Common myeloid progenitor, CD34-positive (primary cell): Measurements from ENCODE around the gene CFAP73.
A peak's percentile ranks its signal among the peaks of the same experiment; 100 is the strongest.

Source experiments
- CTCF ChIA-PET: fragments of 350-600 bp; sonication (Branson Sonifier 250); formaldehyde crosslinking; loops from one replicate; lab custom pipeline; 2021; ENCODE audit warnings: antibody characterized with exemption; lab: Charles Lee
- POLR2A ChIA-PET: fragments of 350-600 bp; sonication (Branson Sonifier 250); formaldehyde crosslinking; loops from one replicate; lab custom pipeline; 2021; ENCODE audit warnings: antibody characterized with exemption; lab: Charles Lee
- DNase-seq, 3 donors: peaks; one replicate each; pipeline versions ENCODE4 v3.0.0 to v3.0.0-alpha.2; 2013
- H3K27ac ChIP-seq, 2 experiments: 1 replicate in 1 of 2; 2 replicates in 1 of 2; pipeline ENCODE4 v1.7.0; 2013; ENCODE audit warnings: inconsistent platforms in 2 of 2, low read length in 2 of 2, mild to moderate bottlenecking in 2 of 2, low read depth in 1 of 2, moderate library complexity in 1 of 2; ENCODE audit not compliant: severe bottlenecking in 2 of 2, insufficient read depth in 1 of 2, poor library complexity in 1 of 2
- H3K27me3 ChIP-seq, 5 experiments: replicated peaks in 2 of 5; 1 replicate in 3 of 5; 2 replicates in 2 of 5; pipeline versions ENCODE4 v1.6.1 to v1.7.0; 2013; ENCODE audit warnings: low read length in 4 of 5, mild to moderate bottlenecking in 2 of 5, moderate library complexity in 2 of 5, inconsistent platforms in 1 of 5; ENCODE audit not compliant: insufficient read depth in 5 of 5, control insufficient read depth in 4 of 5
- H3K36me3 ChIP-seq, 4 experiments: 1 replicate in 2 of 4; 2 replicates in 2 of 4; pipeline versions ENCODE4 v1.6.1 to v1.7.0; 2013; ENCODE audit warnings: low read length in 3 of 4, control low read depth in 1 of 4, mild to moderate bottlenecking in 1 of 4; ENCODE audit not compliant: control insufficient read depth in 4 of 4, insufficient read depth in 4 of 4
- H3K4me1 ChIP-seq, 4 experiments: 1 replicate in 3 of 4; 2 replicates in 1 of 4; pipeline versions ENCODE4 v1.6.1 to v1.7.1; 2013; ENCODE audit warnings: low read length in 3 of 4, mild to moderate bottlenecking in 3 of 4, control low read depth in 1 of 4, inconsistent platforms in 1 of 4, moderate library complexity in 1 of 4; ENCODE audit not compliant: control insufficient read depth in 4 of 4, insufficient read depth in 4 of 4; ENCODE audit errors: control extremely low read depth in 1 of 4
- H3K4me3 ChIP-seq, 7 experiments: 1 replicate in 4 of 7; 2 replicates in 3 of 7; pipeline versions ENCODE4 v1.5.1 to v1.7.0; 2013; ENCODE audit warnings: mild to moderate bottlenecking in 7 of 7, low read length in 6 of 7, moderate library complexity in 6 of 7, inconsistent platforms in 2 of 7, low read depth in 2 of 7, control low read depth in 1 of 7; ENCODE audit not compliant: insufficient read depth in 4 of 7, control insufficient read depth in 1 of 7; ENCODE audit errors: extremely low read depth in 1 of 7
- H3K9me3 ChIP-seq, 5 experiments: 1 replicate in 4 of 5; 2 replicates in 1 of 5; pipeline versions ENCODE4 v1.6.1 to v1.7.1; 2013; ENCODE audit warnings: low read length in 4 of 5, mild to moderate bottlenecking in 2 of 5, inconsistent platforms in 1 of 5, low read depth in 1 of 5, moderate library complexity in 1 of 5; ENCODE audit not compliant: control insufficient read depth in 4 of 5, insufficient read depth in 2 of 5; ENCODE audit errors: control extremely low read depth in 1 of 5
- whole genome bisulfite sequencing: methylation state at CpG from one replicate; pipeline ENCODE4 v1.1.5; 2013; ENCODE audit not compliant: insufficient coverage; 5-methylcytosine and 5-hydroxymethylcytosine counted together

The CFAP73 gene

GRCh38 chr12:113130457-113131135 is 18.9 kb upstream of the CFAP73 start:
- Histone ChIP-seq H3K27me3 (peaks cover 0 to 10% (median 2%) of the 10 kb centered on the region in 5 experiments), H3K4me1 (peaks cover 0 to 17% (median 10%) of the 10 kb centered on the region in 4 experiments), H3K36me3 (no peaks in the 10 kb centered on the region), H3K27ac (no peak overlapping the region), H3K4me3 (no peak overlapping the region), H3K9me3 (no peaks in the 10 kb centered on the region)
- 84% methylated on average over 11 of the region's 18 CpGs for WGBS
- ChIA-PET CTCF (interaction anchor here (0.9 to 3.1 kb wide), 7 partner anchors 10 to 31 kb away, joined by 3 to 19 read pairs (median 3); no protein-coding TSS in a partner anchor), POLR2A (interaction anchor here (0.7 kb wide), 1 partner anchor 28 kb away, joined by 3 read pairs; no protein-coding TSS in a partner anchor)
- no peak for DNase-seq

GRCh38 chr12:113131556-113131955 is 18.0 kb upstream of the CFAP73 start:
- ChIA-PET CTCF (interaction anchor here (0.9 to 3.1 kb wide), 5 partner anchors 11 to 25 kb away, joined by 3 to 19 read pairs (median 4); no protein-coding TSS in a partner anchor), POLR2A (no interaction called here)
- peaks cover 3 to 26% (median 19%) of the 10 kb centered on the region in 4 experiments for H3K4me1 ChIP-seq
- H3K36me3 ChIP-seq = no peaks in the 10 kb centered on the region
- H3K27me3 ChIP-seq = peaks cover 0 to 10% (median 2%) of the 10 kb centered on the region in 5 experiments
- peak; percentile 25 to 76 (median 64) for DNase-seq
- H3K9me3 ChIP-seq = no peaks in the 10 kb centered on the region
- WGBS = 67% methylated on average over 1 of the region's 1 CpG
- H3K27ac ChIP-seq = no peak overlapping the region
- H3K4me3 ChIP-seq = no peak overlapping the region

- Histone ChIP-seq H3K36me3 (no peaks in the 10 kb centered on the region), H3K4me1 (peaks cover 3 to 27% (median 19%) of the 10 kb centered on the region in 4 experiments), H3K27ac (no peak overlapping the region), H3K4me3 (no peak overlapping the region), H3K27me3 (peaks cover 0 to 10% (median 2%) of the 10 kb centered on the region in 5 experiments), H3K9me3 (no peaks in the 10 kb centered on the region)
- no peak for DNase-seq
- POLR2A ChIA-PET = no interaction called here
- CTCF ChIA-PET = interaction anchor here (1.1 to 11.0 kb wide), 5 partner anchors 14 to 84 kb away, joined by 4 to 149 read pairs (median 22); partner anchors contain the start of gene CFAP73
- WGBS = 92% methylated on average over 6 of the region's 6 CpGs
Observed at GRCh38 chr12:113133036-113133435, 16.5 kb upstream of the CFAP73 start.

GRCh38 chr12:113133666-113134065 is 15.9 kb upstream of the CFAP73 start:
- Histone ChIP-seq H3K27me3 (peaks cover 0 to 10% (median 2%) of the 10 kb centered on the region in 5 experiments), H3K27ac (no peak overlapping the region), H3K36me3 (no peaks in the 10 kb centered on the region), H3K9me3 (no peaks in the 10 kb centered on the region), H3K4me1 (peaks cover 3 to 27% (median 19%) of the 10 kb centered on the region in 4 experiments), H3K4me3 (no peak overlapping the region)
- WGBS = 82% methylated on average over 3 of the region's 3 CpGs
- DNase-seq = no peak
- CTCF ChIA-PET = interaction anchor here (1.1 to 11.0 kb wide), 8 partner anchors 9 to 85 kb away, joined by 4 to 149 read pairs (median 5); partner anchors contain the start of gene CFAP73
- POLR2A ChIA-PET = no interaction called here

GRCh38 chr12:113134071-113134470 is 15.5 kb upstream of the CFAP73 start:
- WGBS = 100% methylated on average over 1 of the region's 2 CpGs
- no peaks in the 10 kb centered on the region for H3K9me3 ChIP-seq
- H3K27ac ChIP-seq = no peak overlapping the region
- ChIA-PET CTCF (interaction anchor here (1.1 to 11.0 kb wide), 8 partner anchors 9 to 46 kb away, joined by 3 to 149 read pairs (median 4); partner anchors contain the start of gene CFAP73), POLR2A (no interaction called here)
- no peaks in the 10 kb centered on the region for H3K36me3 ChIP-seq
- H3K4me1 ChIP-seq = peaks cover 3 to 27% (median 19%) of the 10 kb centered on the region in 4 experiments
- no peak overlapping the region for H3K4me3 ChIP-seq
- peaks cover 0 to 10% (median 2%) of the 10 kb centered on the region in 5 experiments for H3K27me3 ChIP-seq
- no peak for DNase-seq

GRCh38 chr12:113134521-113134951 is 15.0 kb upstream of the CFAP73 start:
- Histone ChIP-seq H3K27ac (no peak overlapping the region), H3K27me3 (peaks cover 0 to 10% (median 2%) of the 10 kb centered on the region in 5 experiments), H3K4me3 (no peak overlapping the region), H3K4me1 (peaks cover 3 to 27% (median 19%) of the 10 kb centered on the region in 4 experiments), H3K9me3 (no peaks in the 10 kb centered on the region), H3K36me3 (no peaks in the 10 kb centered on the region)
- ChIA-PET POLR2A (no interaction called here), CTCF (interaction anchor here (1.2 to 11.0 kb wide), 8 partner anchors 8 to 86 kb away, joined by 3 to 149 read pairs (median 4); partner anchors contain the start of gene CFAP73)
- DNase-seq = no peak
- WGBS = 77% methylated on average over 3 of the region's 6 CpGs
